MM.1S (cell line): ENCODE results near the gene AP1S2.

Experiments used
- DNase-seq: peaks from one replicate; pipeline ENCODE4 v3.0.0-alpha.2; 2015
- H2AFZ ChIP-seq: fragments of 300-600 bp; sonication (generic); 2 replicates; pipeline ENCODE4 v1.6.0; 2016; ENCODE audit warnings: antibody characterized with exemption, low read length
- H3F3A ChIP-seq: fragments of 300-600 bp; sonication (generic); 2 replicates; pipeline ENCODE4 v1.6.1; 2016; ENCODE audit warnings: mild to moderate bottlenecking, antibody characterized with exemption, low read length, moderate library complexity, mixed read lengths; ENCODE audit not compliant: insufficient read depth
- H3K27ac ChIP-seq: fragments of 300-600 bp; sonication (generic); 2 replicates; pipeline ENCODE4 v1.5.1; 2016; ENCODE audit warnings: mild to moderate bottlenecking, low read length
- H3K27me3 ChIP-seq: fragments of 300-600 bp; sonication (generic); replicated peaks from 2 replicates; pipeline ENCODE4 v1.6.0; 2016; ENCODE audit warnings: low read length; ENCODE audit not compliant: insufficient read depth
- H3K36me3 ChIP-seq: fragments of 300-600 bp; sonication (generic); replicated peaks from 2 replicates; pipeline ENCODE4 v1.6.1; 2016; ENCODE audit warnings: mild to moderate bottlenecking, low read length, mixed read lengths; ENCODE audit not compliant: insufficient read depth
- H3K4me1 ChIP-seq: fragments of 300-600 bp; sonication (generic); 2 replicates; pipeline ENCODE4 v1.6.1; 2016; ENCODE audit warnings: low read length, mixed read lengths
- H3K4me2 ChIP-seq: fragments of 300-600 bp; sonication (generic); 2 replicates; pipeline ENCODE4 v1.6.0; 2016; ENCODE audit warnings: low read depth, low read length
- H3K4me3 ChIP-seq: fragments of 300-600 bp; sonication (generic); 2 replicates; pipeline ENCODE4 v1.5.1; 2016; ENCODE audit warnings: low read length, mixed read lengths
- H3K79me2 ChIP-seq: fragments of 300-600 bp; sonication (generic); 2 replicates; pipeline ENCODE4 v1.6.1; 2016; ENCODE audit warnings: mixed run types, low read length, mixed read lengths
- H3K9ac ChIP-seq: fragments of 300-600 bp; sonication (generic); 2 replicates; pipeline ENCODE4 v1.6.1; 2016; ENCODE audit warnings: low read length, mixed read lengths
- H3K9me2 ChIP-seq: fragments of 300-600 bp; sonication (generic); replicated peaks from 2 replicates; pipeline ENCODE4 v1.6.1; 2016; ENCODE audit warnings: mild to moderate bottlenecking, low read length, mixed read lengths; ENCODE audit not compliant: insufficient read depth
- H3K9me3 ChIP-seq: fragments of 300-600 bp; sonication (generic); replicated peaks from 2 replicates; pipeline ENCODE4 v1.6.1; 2016; ENCODE audit warnings: mild to moderate bottlenecking, low read length, mixed read lengths; ENCODE audit not compliant: insufficient read depth
- H4K20me1 ChIP-seq: fragments of 300-600 bp; sonication (generic); 2 replicates; pipeline ENCODE4 v1.6.1; 2016; ENCODE audit warnings: mild to moderate bottlenecking, low read length, moderate library complexity, mixed read lengths; ENCODE audit not compliant: insufficient read depth
- CTCF ChIP-seq: fragments of 300-600 bp; sonication (generic); IDR thresholded peaks from 2 replicates; pipeline ENCODE4 v1.5.1; 2016; ENCODE audit warnings: antibody characterized with exemption, low read length, mixed read lengths
- EZH2 ChIP-seq: fragments of 300-600 bp; sonication (generic); optimal IDR thresholded peaks from 2 replicates; pipeline ENCODE3; 2017; ENCODE audit warnings: low read depth, mild to moderate bottlenecking, antibody characterized with exemption, low read length, mixed read lengths
- EZH2phosphoT487 ChIP-seq: fragments of 300-600 bp; sonication (generic); IDR thresholded peaks from 2 replicates; pipeline ENCODE4 v1.6.1; 2018; ENCODE audit warnings: antibody characterized with exemption, low read length

AP1S2 gene

GRCh38 chrX:15874672-15875071 is 20.1 kb upstream of the AP1S2 start:
- Histone ChIP-seq H2AFZ (no peak overlapping the region), H3K4me3 (no peak overlapping the region), H3K79me2 (no peaks in the 10 kb centered on the region), H3K9me2 (no peaks in the 10 kb centered on the region), H3K36me3 (no peaks in the 10 kb centered on the region), H3F3A (no peaks in the 10 kb centered on the region), H4K20me1 (no peaks in the 10 kb centered on the region), H3K4me2 (no peak overlapping the region), H3K4me1 (no peaks in the 10 kb centered on the region), H3K27ac (no peak overlapping the region), H3K9me3 (no peaks in the 10 kb centered on the region), H3K9ac (no peak overlapping the region), H3K27me3 (no peaks in the 10 kb centered on the region)
- TF ChIP-seq CTCF (no peak), EZH2phosphoT487 (no peak), EZH2 (no peak)
- no peak for DNase-seq

GRCh38 chrX:15873566-15873965 is 19.0 kb upstream of the AP1S2 start:
- Histone ChIP-seq H3F3A (no peaks in the 10 kb centered on the region), H3K27ac (no peak overlapping the region), H3K79me2 (no peaks in the 10 kb centered on the region), H3K9me3 (no peaks in the 10 kb centered on the region), H3K4me1 (no peaks in the 10 kb centered on the region), H3K9ac (no peak overlapping the region), H3K36me3 (no peaks in the 10 kb centered on the region), H4K20me1 (no peaks in the 10 kb centered on the region), H3K4me2 (no peak overlapping the region), H2AFZ (no peak overlapping the region), H3K9me2 (no peaks in the 10 kb centered on the region), H3K27me3 (no peaks in the 10 kb centered on the region), H3K4me3 (no peak overlapping the region)
- DNase-seq = no peak
- no peak for TF ChIP-seq EZH2phosphoT487
- no peak for TF ChIP-seq EZH2
- no peak for TF ChIP-seq CTCF

- H4K20me1 ChIP-seq = no peaks in the 10 kb centered on the region
- H3K9me3 ChIP-seq = no peaks in the 10 kb centered on the region
Measured at GRCh38 chrX:15870310-15870709, 15.7 kb upstream of the AP1S2 start.

More at GRCh38 chrX:15870310-15870709, 15.7 kb upstream of the AP1S2 start:
- Histone ChIP-seq H3K9ac (no peak overlapping the region), H3K4me3 (no peak overlapping the region), H3K27me3 (no peaks in the 10 kb centered on the region), H3F3A (no peaks in the 10 kb centered on the region), H3K4me1 (no peaks in the 10 kb centered on the region), H3K4me2 (no peak overlapping the region), H2AFZ (no peak overlapping the region), H3K9me2 (no peaks in the 10 kb centered on the region), H3K79me2 (no peaks in the 10 kb centered on the region), H3K27ac (no peak overlapping the region), H3K36me3 (no peaks in the 10 kb centered on the region)
- no peak for TF ChIP-seq EZH2phosphoT487
- no peak for TF ChIP-seq EZH2
- no peak for TF ChIP-seq CTCF
- DNase-seq = no peak
